Esophagus (tissue), 2 donors: Measurements from ENCODE around the gene INPP5D. TPM values are rescaled to one million over a fixed set of nuclear protein-coding genes. Genes with fewer than 3 reads are reported as not detected.
"Not testable (repeated sequence)": the region's sequence is repeated elsewhere in the genome, so short reads cannot be mapped to it uniquely, and the experiment has no call there.

Experiments
- H3K27ac ChIP-seq, 2 donors: one replicate each; pipeline ENCODE4 v1.5.1; 2013; ENCODE audit warnings: low read depth in 2 of 2, mild to moderate bottlenecking in 2 of 2, inconsistent platforms in 1 of 2, low read length in 1 of 2, moderate library complexity in 1 of 2
- H3K27me3 ChIP-seq, 2 donors: one replicate each; pipeline ENCODE4 v1.6.1; 2013; ENCODE audit warnings: low read length in 2 of 2, control low read depth in 1 of 2, mild to moderate bottlenecking in 1 of 2; ENCODE audit not compliant: insufficient read depth in 2 of 2, control insufficient read depth in 1 of 2
- H3K36me3 ChIP-seq, 2 donors: one replicate each; pipeline ENCODE4 v1.6.1; 2013; ENCODE audit warnings: low read length in 1 of 2; ENCODE audit not compliant: control insufficient read depth in 2 of 2, insufficient read depth in 2 of 2
- H3K4me1 ChIP-seq, 2 donors: one replicate each; pipeline ENCODE4 v1.6.1; 2013; ENCODE audit warnings: low read length in 1 of 2; ENCODE audit not compliant: control insufficient read depth in 2 of 2, insufficient read depth in 2 of 2
- H3K4me3 ChIP-seq, 2 donors: one replicate each; pipeline ENCODE4 v1.5.1; 2013; ENCODE audit warnings: low read length in 2 of 2, mild to moderate bottlenecking in 2 of 2, low read depth in 1 of 2, moderate library complexity in 1 of 2
- H3K9me3 ChIP-seq, 2 donors: one replicate each; pipeline ENCODE4 v1.6.1; 2013; ENCODE audit warnings: mild to moderate bottlenecking in 2 of 2, low read depth in 1 of 2, low read length in 1 of 2, moderate library complexity in 1 of 2; ENCODE audit not compliant: control insufficient read depth in 2 of 2, insufficient read depth in 1 of 2
- WGBS, 2 donors: extraction: QIAGEN DNeasy Blood & Tissue Kit; methylation state at CpG; one replicate each; pipeline ENCODE4 v1.1.7; 2013; 5-methylcytosine and 5-hydroxymethylcytosine counted together
- polyA plus RNA-seq, 2 donors: library from polyadenylated mRNA; stranded (reverse); fragments of 200-250 nt; gene quantifications; one replicate each; pipeline ENCODE4 v1.2.3, GENCODE V29; 2013
- donor health status: healthy with polysubstance abuse.
- donor health status: Bipolar disorder and iron deficiency.

The INPP5D gene
- polyA plus RNA-seq, 2 donors: 3.4 to 5.6 TPM

DNA sequence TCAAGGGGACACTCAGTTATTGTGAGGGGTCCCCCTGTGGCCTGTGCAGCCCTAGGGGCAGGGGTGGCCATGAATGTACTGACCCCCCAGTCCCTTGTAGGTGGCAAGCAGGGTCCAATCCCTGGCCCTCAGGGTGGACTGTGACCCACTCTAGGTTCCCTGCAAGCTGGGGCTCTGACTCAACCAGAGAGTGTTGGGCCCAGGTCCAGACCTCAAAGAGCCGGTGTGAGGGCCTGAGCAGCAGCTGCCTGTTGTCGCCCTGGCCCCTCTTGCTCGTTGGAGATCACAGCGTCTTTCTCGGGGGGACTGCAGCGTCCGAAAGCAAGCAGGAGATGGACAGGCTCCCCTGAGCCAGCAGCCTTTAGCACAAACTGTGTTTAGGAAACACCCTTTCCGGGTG, 124.5 kb downstream of the INPP5D start:
- peaks cover 0 to 12% of the 10 kb centered on the region in 2 donors for H3K36me3 ChIP-seq
- H3K4me3 ChIP-seq: no peak overlapping the region
- no peaks in the 10 kb centered on the region for H3K27me3 ChIP-seq
- no peak overlapping the region for H3K27ac ChIP-seq
- no peaks in the 10 kb centered on the region for H3K9me3 ChIP-seq
- H3K4me1 ChIP-seq: no peaks in the 10 kb centered on the region
- 72 to 73% methylated on average over 8 of the region's 8 CpGs for WGBS, 2 donors

DNA sequence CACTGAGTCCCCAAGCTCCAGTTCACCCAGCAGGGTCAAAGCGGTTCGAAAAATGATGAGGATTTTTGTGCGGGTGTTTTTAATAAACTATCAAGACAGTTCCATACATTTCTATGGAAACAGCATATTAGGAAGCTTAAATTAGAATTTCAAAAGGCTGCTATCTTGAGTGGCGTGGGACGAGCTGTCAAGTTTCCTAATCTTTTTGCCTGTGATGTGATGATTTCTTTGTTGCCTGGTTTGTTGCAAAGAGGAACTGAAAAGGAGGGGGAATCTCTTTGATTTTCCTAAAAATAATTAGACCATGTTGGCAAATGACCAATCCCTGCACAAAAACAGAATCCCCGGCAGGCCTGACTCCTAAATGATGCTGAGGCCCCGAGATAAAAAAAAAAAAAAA, 125.2 kb downstream of the INPP5D start:
- Histone ChIP-seq H3K36me3 (peaks cover 0 to 12% of the 10 kb centered on the region in 2 donors), H3K9me3 (no peaks in the 10 kb centered on the region), H3K27me3 (no peaks in the 10 kb centered on the region), H3K27ac (no peak overlapping the region), H3K4me1 (no peaks in the 10 kb centered on the region), H3K4me3 (no peak overlapping the region)
- WGBS, 2 donors: 74 to 79% methylated on average over 7 of the region's 7 CpGs

DNA sequence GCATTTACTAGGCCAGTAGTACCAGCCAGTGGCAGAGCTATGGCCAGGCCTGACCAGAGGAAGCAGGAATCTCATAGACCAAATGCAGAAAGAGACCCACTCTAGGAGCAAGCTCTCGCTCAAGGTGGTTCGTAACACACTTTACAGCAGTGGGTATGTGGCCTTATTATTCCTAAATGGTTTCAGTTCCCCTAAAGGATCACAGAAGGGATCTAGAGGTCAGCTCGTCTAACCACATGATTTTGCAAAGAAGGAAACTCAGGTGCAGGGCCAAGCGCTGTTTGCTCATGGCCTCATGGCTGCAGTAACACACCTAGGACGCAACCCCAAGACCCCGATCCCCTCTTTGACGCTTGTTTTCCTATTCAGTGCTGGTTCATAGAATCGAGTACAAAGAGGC, 125.8 kb downstream of the INPP5D start:
- Histone ChIP-seq H3K27ac (no peak overlapping the region), H3K27me3 (no peaks in the 10 kb centered on the region), H3K4me3 (no peak overlapping the region), H3K36me3 (peaks cover 0 to 12% of the 10 kb centered on the region in 2 donors), H3K9me3 (no peaks in the 10 kb centered on the region), H3K4me1 (no peaks in the 10 kb centered on the region)
- 92 to 93% methylated on average over 8 of the region's 8 CpGs for WGBS, 2 donors

DNA sequence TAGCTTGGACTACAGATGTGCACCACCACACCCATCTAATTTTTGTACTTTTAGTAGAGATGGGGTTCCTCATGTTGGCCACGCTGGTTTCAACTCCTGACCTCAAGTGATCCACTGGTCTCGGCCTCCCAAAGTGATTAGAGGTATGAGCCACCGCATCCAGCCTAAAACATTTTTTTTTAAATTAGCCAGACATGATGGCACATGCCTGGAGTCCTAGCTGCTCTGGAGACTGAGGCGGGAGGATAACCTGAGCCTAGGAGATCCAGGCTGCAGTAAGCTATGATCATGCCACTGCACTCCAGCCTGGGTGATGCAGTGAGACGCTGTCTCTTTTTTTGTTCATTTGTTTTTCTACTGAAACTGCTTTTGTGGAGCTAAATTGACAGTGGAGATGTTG, 126.7 kb downstream of the INPP5D start:
- no peaks in the 10 kb centered on the region for H3K4me1 ChIP-seq
- no peaks in the 10 kb centered on the region for H3K27me3 ChIP-seq
- no peaks in the 10 kb centered on the region for H3K9me3 ChIP-seq
- no peak overlapping the region for H3K27ac ChIP-seq
- H3K4me3 ChIP-seq: no peak overlapping the region
- H3K36me3 ChIP-seq: peaks cover 0 to 14% of the 10 kb centered on the region in 2 donors
- WGBS, 2 donors: 76 to 83% methylated on average over 5 of the region's 5 CpGs

DNA sequence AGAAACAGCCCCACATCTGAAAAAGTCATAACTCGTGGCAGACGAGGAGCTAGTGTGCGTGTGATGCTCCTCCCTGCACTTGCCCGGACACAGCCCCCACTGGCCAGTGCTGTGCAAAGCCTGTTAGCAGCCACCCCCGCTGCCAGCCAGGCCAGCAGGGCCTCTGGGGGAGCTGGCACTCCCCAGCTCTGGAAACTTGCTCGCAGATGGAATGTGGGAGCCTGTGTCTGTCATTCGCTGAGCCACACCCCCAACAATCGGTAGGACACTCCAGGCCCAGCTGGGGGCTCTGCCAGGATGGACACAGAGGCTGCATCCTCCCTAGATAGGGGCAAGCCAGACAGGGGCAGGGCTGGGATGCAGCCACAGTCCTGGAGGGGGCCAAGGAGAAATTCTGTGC, 128.9 kb downstream of the INPP5D start:
- Histone ChIP-seq H3K27me3 (no peaks in the 10 kb centered on the region), H3K4me3 (no peak overlapping the region), H3K9me3 (no peaks in the 10 kb centered on the region), H3K27ac (no peak overlapping the region), H3K36me3 (peaks cover 2 to 8% of the 10 kb centered on the region in 2 donors), H3K4me1 (no peaks in the 10 kb centered on the region)
- WGBS, 2 donors: 60 to 82% methylated on average over 8 of the region's 8 CpGs

DNA sequence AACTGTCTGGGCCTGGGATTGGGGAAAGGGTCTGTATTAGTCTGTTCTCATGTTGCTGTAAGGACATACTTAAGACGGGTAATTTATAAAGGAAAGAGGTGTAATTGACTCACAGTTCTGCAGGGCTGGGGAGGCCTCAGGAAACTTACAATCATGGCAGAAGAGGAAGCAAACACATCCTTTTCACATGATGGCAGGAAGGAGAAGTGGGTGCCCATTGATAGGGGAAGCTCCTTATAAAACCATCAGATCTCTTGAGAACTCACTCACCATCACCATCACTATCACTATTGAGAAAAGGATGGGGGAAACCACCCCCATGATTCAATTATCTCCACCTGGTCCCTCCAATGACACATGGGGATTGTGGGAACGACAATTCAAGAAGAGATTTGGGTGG, 130.9 kb downstream of the INPP5D start:
- not testable (repeated sequence) for H3K27me3 ChIP-seq, H3K4me1 ChIP-seq, H3K36me3 ChIP-seq, H3K4me3 ChIP-seq, H3K9me3 ChIP-seq, H3K27ac ChIP-seq
- WGBS, 2 donors: 83 to 89% methylated on average over 2 of the region's 2 CpGs

DNA sequence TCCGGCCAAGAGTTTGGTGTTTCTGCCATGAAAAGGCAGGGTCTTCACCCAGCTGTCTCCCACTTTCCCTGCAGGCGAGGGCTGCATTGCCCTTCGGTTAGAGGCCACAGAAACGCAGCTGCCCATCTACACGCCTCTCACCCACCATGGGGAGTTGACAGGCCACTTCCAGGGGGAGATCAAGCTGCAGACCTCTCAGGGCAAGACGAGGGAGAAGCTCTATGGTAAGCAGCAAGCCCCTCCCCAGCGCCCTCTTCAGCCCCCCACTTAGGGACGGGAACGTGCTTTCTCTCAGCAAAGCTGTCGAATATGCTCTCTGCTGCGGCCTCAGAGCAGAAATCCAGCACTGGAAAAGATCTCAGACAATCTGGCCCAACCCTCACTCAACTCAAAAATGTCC, 133.6 kb downstream of the INPP5D start:
- Histone ChIP-seq H3K27ac (no peak overlapping the region), H3K9me3 (no peaks in the 10 kb centered on the region), H3K36me3 (peaks cover 3 to 7% of the 10 kb centered on the region in 2 donors), H3K4me1 (no peaks in the 10 kb centered on the region), H3K4me3 (no peak overlapping the region), H3K27me3 (no peaks in the 10 kb centered on the region)
- WGBS, 2 donors: 85 to 87% methylated on average over 11 of the region's 11 CpGs

DNA sequence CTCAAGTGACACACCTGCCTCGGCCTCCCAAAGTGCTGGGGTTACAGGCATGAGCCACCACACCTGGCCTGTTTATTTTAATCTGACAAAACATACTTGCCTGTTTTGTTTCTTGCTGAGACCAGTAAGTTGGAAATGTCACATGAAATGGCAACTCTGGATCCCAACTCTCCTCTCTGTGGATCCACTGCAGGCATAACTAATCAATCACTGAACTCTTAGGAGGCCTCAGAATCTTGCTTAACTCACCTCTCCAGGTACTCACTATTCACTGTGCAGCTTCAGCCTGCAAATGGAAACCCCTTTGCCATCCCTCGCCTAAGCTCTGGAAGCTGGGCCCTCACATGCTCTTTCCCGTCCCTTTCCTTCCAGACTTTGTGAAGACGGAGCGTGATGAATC, 134.9 kb downstream of the INPP5D start:
- whole genome bisulfite sequencing, 2 donors: 97 to 98% methylated on average over 5 of the region's 5 CpGs
- peaks cover 3% of the 10 kb centered on the region in 2 donors for H3K36me3 ChIP-seq
- H3K4me3 ChIP-seq: no peak overlapping the region

DNA sequence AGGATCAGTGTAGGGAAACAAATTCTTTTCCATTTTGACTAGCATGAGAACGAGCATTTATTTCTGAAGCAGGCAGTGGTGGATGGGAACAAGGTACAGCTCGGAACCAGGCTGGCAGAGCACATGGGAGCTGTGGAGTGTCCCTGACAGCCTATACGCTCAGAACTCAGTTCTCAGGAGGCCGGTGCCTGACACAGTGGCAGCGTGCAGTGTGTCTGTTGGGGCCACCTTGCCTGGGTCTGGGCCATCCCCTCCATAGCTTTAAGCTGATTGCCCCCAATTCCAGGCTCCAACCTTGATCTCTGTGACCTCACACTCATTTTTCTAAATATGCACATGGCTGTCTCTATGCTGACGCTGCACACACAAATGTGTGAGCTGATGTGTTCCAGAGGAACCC, 136.9 kb downstream of the INPP5D start:
- H3K4me1 ChIP-seq: no peaks in the 10 kb centered on the region
- peaks cover 3 to 5% of the 10 kb centered on the region in 2 donors for H3K36me3 ChIP-seq
- no peak overlapping the region for H3K4me3 ChIP-seq
- H3K27ac ChIP-seq: no peak overlapping the region
- no peaks in the 10 kb centered on the region for H3K27me3 ChIP-seq
- no peaks in the 10 kb centered on the region for H3K9me3 ChIP-seq
- 80 to 82% methylated on average over 6 of the region's 6 CpGs for WGBS, 2 donors

More for the DNA sequence above, 134.9 kb downstream of the INPP5D start:
- H3K27me3 ChIP-seq: no peaks in the 10 kb centered on the region
- no peaks in the 10 kb centered on the region for H3K4me1 ChIP-seq
- no peaks in the 10 kb centered on the region for H3K9me3 ChIP-seq
- H3K27ac ChIP-seq: no peak overlapping the region

DNA sequence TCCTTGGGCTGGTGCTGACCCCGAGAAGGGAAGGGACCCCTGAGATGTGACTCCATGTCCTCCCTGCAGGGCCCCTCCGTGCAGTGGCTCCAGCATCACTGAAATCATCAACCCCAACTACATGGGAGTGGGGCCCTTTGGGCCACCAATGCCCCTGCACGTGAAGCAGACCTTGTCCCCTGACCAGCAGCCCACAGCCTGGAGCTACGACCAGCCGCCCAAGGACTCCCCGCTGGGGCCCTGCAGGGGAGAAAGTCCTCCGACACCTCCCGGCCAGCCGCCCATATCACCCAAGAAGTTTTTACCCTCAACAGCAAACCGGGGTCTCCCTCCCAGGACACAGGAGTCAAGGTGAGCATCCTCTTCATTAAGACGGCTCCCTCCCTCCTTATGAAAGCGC, 137.9 kb downstream of the INPP5D start:
- peaks cover 1 to 5% of the 10 kb centered on the region in 2 donors for H3K9me3 ChIP-seq
- peaks cover 3 to 5% of the 10 kb centered on the region in 2 donors for H3K36me3 ChIP-seq
- H3K4me1 ChIP-seq: no peaks in the 10 kb centered on the region
- H3K27me3 ChIP-seq: no peaks in the 10 kb centered on the region
- 83 to 88% methylated on average over 12 of the region's 12 CpGs for WGBS, 2 donors
- H3K4me3 ChIP-seq: no peak overlapping the region
- no peak overlapping the region for H3K27ac ChIP-seq
